HepG2 (cell line): ENCODE measurements around the gene UQCRHL. TPM values are rescaled to one million over a fixed set of nuclear protein-coding genes. Genes with fewer than 3 reads are reported as not detected.

ENCODE experiments used
- FOXK1 ChIP-seq: sonication (generic); formaldehyde crosslinking; IDR thresholded peaks from 2 replicates; pipeline ENCODE4 v1.4.0; 2020; ENCODE audit warnings: low read depth, missing genetic modification reagents, borderline replicate concordance
- NFE2 ChIP-seq: sonication (generic); formaldehyde crosslinking; IDR thresholded peaks from 2 replicates; pipeline ENCODE4 v1.4.0; 2020; ENCODE audit warnings: missing genetic modification reagents
- RELA ChIP-seq: sonication (generic); formaldehyde crosslinking; IDR thresholded peaks from 2 replicates; pipeline ENCODE4 v1.4.0; 2020; ENCODE audit warnings: missing genetic modification reagents
- RFX1 ChIP-seq: fragments of 450-650 bp; IDR thresholded peaks from 2 replicates; pipeline ENCODE4 v1.6.1; 2017
- TCF7L2 ChIP-seq: IDR thresholded peaks from 2 replicates; pipeline ENCODE4 v1.6.1; 2011; ENCODE audit warnings: mild to moderate bottlenecking, low read depth, low read length, moderate library complexity
- polyA plus RNA-seq, 8 experiments: library from polyadenylated mRNA; depleted of rRNA in 3 of 8; stranded (reverse) in 7 of 8; unstranded in 1 of 8; fragments of >200 nt; fragmentation: Illumina TruSeq in 4 of 8; extraction: Trizol in 4 of 8; gene quantifications; 2 replicates each; pipeline versions ENCODE4 v1.2.1 to v1.2.3, GENCODE V29; 2011 to 2016; ENCODE audit warnings: low read depth in 4 of 8, missing spikeins in 1 of 8, mixed read lengths in 1 of 8; ENCODE audit not compliant: insufficient read depth in 1 of 8
- total RNA-seq, 5 experiments: library from RNA; depleted of rRNA; stranded (reverse); fragments of >200 nt; fragmentation: Illumina TruSeq; extraction: Trizol; gene quantifications; 2 replicates each; pipeline ENCODE4 v1.2.3, GENCODE V29; 2016; ENCODE audit warnings: low read depth in 1 of 5
- TF ChIP-seq, protein P1 (sequence below): sonication (generic); formaldehyde crosslinking; conservative IDR thresholded peaks from 2 replicates; pipeline ENCODE4 v1.8.0; 2022; ENCODE audit warnings: low read depth, missing genetic modification reagents
- TF ChIP-seq, protein P2 (sequence below): sonication (generic); formaldehyde crosslinking; IDR thresholded peaks from 2 replicates; pipeline ENCODE4 v1.4.0; 2020; ENCODE audit warnings: low read depth, mild to moderate bottlenecking, missing genetic modification reagents
- TF ChIP-seq, protein P3 (sequence below): sonication (generic); formaldehyde crosslinking; IDR thresholded peaks from 2 replicates; pipeline ENCODE4 v1.4.0; 2020; ENCODE audit warnings: low read depth, missing genetic modification reagents
- TF ChIP-seq, protein P4 (sequence below): sonication (generic); formaldehyde crosslinking; IDR thresholded peaks from 2 replicates; pipeline ENCODE4 v1.9.0; 2021; ENCODE audit warnings: missing genetic modification reagents, mild to moderate bottlenecking, borderline replicate concordance
- TF ChIP-seq, protein P5 (sequence below): sonication (generic); formaldehyde crosslinking; IDR thresholded peaks from 2 replicates; pipeline ENCODE4 v1.4.0; 2020; ENCODE audit warnings: missing genetic modification reagents, borderline replicate concordance
- TF ChIP-seq, protein P6 (sequence below): sonication (generic); formaldehyde crosslinking; conservative IDR thresholded peaks from 2 replicates; pipeline ENCODE4 v1.8.0; 2022; ENCODE audit warnings: mild to moderate bottlenecking, moderate library complexity, missing genetic modification reagents

UQCRHL gene
- total and polyA plus RNA-seq, 2 of the 13 experiments (the other 11 are each of a cell fraction or from before 2014, with no cell fraction given) = 1.8 to 2.3 TPM

DNA sequence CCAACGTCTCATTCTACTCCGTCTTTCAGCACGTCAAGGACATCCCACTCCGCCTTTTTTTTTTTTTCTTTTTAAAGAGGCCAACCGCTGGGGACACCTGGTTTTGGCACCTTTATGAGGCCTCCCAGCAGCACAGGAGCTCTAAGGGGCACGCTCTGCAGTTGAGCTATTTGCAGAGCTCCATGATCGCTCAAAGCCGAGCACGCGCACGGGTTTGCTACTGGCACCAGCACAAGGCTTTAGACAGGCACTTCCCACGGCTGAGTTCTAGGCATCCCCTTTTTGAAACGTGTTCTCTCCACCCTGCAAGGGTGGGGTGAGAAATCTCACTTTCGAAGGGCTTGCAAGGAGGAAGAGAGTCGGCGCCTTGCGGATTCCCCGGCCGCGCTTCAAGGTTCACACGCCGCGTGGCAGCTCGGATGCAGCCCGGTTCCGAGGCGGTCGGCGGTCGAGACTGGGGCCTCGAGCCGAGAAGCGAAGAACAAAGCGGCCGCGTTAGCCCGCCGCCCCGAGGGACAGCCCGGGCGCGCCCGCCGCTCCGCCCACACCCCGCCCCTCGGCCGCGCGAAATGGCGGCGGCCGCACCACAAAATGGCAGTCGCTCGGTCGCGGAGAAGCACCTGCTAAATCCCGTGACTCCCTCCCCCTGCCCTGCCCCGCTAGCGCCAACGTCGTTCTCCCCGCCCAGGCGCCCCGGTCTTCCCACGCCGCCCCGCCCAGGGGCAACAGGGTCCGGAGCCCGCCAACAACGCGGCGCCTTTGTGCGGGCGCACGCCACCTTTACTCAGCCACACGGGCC is 27.2 kb upstream of the UQCRHL start (continued):
- TF ChIP-seq, protein P1, sequence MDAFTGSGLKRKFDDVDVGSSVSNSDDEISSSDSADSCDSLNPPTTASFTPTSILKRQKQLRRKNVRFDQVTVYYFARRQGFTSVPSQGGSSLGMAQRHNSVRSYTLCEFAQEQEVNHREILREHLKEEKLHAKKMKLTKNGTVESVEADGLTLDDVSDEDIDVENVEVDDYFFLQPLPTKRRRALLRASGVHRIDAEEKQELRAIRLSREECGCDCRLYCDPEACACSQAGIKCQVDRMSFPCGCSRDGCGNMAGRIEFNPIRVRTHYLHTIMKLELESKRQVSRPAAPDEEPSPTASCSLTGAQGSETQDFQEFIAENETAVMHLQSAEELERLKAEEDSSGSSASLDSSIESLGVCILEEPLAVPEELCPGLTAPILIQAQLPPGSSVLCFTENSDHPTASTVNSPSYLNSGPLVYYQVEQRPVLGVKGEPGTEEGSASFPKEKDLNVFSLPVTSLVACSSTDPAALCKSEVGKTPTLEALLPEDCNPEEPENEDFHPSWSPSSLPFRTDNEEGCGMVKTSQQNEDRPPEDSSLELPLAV (CRISPR knock-in tag) = no peak
- TF ChIP-seq, protein P2, sequence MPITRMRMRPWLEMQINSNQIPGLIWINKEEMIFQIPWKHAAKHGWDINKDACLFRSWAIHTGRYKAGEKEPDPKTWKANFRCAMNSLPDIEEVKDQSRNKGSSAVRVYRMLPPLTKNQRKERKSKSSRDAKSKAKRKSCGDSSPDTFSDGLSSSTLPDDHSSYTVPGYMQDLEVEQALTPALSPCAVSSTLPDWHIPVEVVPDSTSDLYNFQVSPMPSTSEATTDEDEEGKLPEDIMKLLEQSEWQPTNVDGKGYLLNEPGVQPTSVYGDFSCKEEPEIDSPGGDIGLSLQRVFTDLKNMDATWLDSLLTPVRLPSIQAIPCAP (CRISPR knock-in tag) = peak; percentile 67; the same call in 1 of the 2 replicates
- TF ChIP-seq, protein P3, sequence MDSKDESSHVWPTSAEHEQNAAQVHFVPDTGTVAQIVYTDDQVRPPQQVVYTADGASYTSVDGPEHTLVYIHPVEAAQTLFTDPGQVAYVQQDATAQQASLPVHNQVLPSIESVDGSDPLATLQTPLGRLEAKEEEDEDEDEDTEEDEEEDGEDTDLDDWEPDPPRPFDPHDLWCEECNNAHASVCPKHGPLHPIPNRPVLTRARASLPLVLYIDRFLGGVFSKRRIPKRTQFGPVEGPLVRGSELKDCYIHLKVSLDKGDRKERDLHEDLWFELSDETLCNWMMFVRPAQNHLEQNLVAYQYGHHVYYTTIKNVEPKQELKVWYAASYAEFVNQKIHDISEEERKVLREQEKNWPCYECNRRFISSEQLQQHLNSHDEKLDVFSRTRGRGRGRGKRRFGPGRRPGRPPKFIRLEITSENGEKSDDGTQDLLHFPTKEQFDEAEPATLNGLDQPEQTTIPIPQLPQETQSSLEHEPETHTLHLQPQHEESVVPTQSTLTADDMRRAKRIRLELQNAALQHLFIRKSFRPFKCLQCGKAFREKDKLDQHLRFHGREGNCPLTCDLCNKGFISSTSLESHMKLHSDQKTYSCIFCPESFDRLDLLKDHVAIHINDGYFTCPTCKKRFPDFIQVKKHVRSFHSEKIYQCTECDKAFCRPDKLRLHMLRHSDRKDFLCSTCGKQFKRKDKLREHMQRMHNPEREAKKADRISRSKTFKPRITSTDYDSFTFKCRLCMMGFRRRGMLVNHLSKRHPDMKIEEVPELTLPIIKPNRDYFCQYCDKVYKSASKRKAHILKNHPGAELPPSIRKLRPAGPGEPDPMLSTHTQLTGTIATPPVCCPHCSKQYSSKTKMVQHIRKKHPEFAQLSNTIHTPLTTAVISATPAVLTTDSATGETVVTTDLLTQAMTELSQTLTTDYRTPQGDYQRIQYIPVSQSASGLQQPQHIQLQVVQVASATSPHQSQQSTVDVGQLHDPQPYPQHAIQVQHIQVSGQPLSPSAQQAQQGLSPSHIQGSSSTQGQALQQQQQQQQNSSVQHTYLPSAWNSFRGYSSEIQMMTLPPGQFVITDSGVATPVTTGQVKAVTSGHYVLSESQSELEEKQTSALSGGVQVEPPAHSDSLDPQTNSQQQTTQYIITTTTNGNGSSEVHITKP (CRISPR knock-in tag) = no peak
- TF ChIP-seq RELA (CRISPR knock-in tag) (peak; percentile 30; the same call in 1 of the 2 replicates), TCF7L2 (peak; percentile 39; the same call in 1 of the 2 replicates), FOXK1 (CRISPR knock-in tag) (no peak; the same call in 1 of the 2 replicates), NFE2 (CRISPR knock-in tag) (0 out of 2 replicates have a peak, but pooled peaks have one; percentile 6), RFX1 (no peak)
- TF ChIP-seq, protein P4, sequence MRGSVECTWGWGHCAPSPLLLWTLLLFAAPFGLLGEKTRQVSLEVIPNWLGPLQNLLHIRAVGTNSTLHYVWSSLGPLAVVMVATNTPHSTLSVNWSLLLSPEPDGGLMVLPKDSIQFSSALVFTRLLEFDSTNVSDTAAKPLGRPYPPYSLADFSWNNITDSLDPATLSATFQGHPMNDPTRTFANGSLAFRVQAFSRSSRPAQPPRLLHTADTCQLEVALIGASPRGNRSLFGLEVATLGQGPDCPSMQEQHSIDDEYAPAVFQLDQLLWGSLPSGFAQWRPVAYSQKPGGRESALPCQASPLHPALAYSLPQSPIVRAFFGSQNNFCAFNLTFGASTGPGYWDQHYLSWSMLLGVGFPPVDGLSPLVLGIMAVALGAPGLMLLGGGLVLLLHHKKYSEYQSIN (CRISPR knock-in tag) = no peak
- TF ChIP-seq, protein P5, sequence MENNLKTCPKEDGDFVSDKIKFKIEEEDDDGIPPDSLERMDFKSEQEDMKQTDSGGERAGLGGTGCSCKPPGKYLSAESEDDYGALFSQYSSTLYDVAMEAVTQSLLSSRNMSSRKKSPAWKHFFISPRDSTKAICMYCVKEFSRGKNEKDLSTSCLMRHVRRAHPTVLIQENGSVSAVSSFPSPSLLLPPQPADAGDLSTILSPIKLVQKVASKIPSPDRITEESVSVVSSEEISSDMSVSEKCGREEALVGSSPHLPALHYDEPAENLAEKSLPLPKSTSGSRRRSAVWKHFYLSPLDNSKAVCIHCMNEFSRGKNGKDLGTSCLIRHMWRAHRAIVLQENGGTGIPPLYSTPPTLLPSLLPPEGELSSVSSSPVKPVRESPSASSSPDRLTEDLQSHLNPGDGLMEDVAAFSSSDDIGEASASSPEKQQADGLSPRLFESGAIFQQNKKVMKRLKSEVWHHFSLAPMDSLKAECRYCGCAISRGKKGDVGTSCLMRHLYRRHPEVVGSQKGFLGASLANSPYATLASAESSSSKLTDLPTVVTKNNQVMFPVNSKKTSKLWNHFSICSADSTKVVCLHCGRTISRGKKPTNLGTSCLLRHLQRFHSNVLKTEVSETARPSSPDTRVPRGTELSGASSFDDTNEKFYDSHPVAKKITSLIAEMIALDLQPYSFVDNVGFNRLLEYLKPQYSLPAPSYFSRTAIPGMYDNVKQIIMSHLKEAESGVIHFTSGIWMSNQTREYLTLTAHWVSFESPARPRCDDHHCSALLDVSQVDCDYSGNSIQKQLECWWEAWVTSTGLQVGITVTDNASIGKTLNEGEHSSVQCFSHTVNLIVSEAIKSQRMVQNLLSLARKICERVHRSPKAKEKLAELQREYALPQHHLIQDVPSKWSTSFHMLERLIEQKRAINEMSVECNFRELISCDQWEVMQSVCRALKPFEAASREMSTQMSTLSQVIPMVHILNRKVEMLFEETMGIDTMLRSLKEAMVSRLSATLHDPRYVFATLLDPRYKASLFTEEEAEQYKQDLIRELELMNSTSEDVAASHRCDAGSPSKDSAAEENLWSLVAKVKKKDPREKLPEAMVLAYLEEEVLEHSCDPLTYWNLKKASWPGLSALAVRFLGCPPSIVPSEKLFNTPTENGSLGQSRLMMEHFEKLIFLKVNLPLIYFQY (CRISPR knock-in tag) = peak; percentile 71; the same call in 1 of the 2 replicates
- TF ChIP-seq, protein P6, sequence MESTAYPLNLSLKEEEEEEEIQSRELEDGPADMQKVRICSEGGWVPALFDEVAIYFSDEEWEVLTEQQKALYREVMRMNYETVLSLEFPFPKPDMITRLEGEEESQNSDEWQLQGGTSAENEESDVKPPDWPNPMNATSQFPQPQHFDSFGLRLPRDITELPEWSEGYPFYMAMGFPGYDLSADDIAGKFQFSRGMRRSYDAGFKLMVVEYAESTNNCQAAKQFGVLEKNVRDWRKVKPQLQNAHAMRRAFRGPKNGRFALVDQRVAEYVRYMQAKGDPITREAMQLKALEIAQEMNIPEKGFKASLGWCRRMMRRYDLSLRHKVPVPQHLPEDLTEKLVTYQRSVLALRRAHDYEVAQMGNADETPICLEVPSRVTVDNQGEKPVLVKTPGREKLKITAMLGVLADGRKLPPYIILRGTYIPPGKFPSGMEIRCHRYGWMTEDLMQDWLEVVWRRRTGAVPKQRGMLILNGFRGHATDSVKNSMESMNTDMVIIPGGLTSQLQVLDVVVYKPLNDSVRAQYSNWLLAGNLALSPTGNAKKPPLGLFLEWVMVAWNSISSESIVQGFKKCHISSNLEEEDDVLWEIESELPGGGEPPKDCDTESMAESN (CRISPR knock-in tag) = 0 out of 2 replicates have a peak, but pooled peaks have one; percentile 65
